NCI-H82 (cell line): ENCODE results near the gene MED26.
"Not testable (repeated sequence)": the region's sequence is repeated elsewhere in the genome, so short reads cannot be mapped to it uniquely, and the experiment has no call there.

Experiments
- DNase-seq: peaks from one replicate; lab custom pipeline; 2025; lab: John Stamatoyannopoulos, UW

The MED26 gene

GRCh38 chr19:16628183-16628983 is at the start of gene MED26:
Gene MED26 (minus strand): TSS chr19:16628204. CDS start chr19:16627943, 261 bp downstream.
- DNase-seq = peak; percentile 99

GRCh38 chr19:16677055-16677454 is 49.1 kb upstream of the MED26 start:
- DNase-seq = no peak

- no peak for DNase-seq
These were observed 48.2 kb upstream of the MED26 start for GRCh38 chr19:16676101-16676798.

GRCh38 chr19:16673839-16674238 is 45.8 kb upstream of the MED26 start:
- DNase-seq = not testable (repeated sequence)

- DNase-seq = no peak
These were observed 45.2 kb upstream of the MED26 start for GRCh38 chr19:16673231-16673630.

- peak; percentile 96 for DNase-seq
These were observed 43.8 kb upstream of the MED26 start for GRCh38 chr19:16671652-16672274.

- DNase-seq = no peak
These were observed 42.3 kb upstream of the MED26 start for GRCh38 chr19:16670291-16670690.

- DNase-seq = not testable (repeated sequence)
These were observed 40.7 kb upstream of the MED26 start for GRCh38 chr19:16668702-16669101.

GRCh38 chr19:16668176-16668575 is 40.2 kb upstream of the MED26 start:
- no peak for DNase-seq

GRCh38 chr19:16661480-16662034 is 33.6 kb upstream of the MED26 start:
- DNase-seq = peak; percentile 87

GRCh38 chr19:16660763-16661479 is 32.9 kb upstream of the MED26 start, which contains the start of gene TMEM38A:
Gene TMEM38A (plus strand): TSS chr19:16661139. CDS start chr19:16661218, 79 bp downstream.
- peak; percentile 77 for DNase-seq

- DNase-seq = peak; percentile 100
These were observed 32.1 kb upstream of the MED26 start, which contains the start of gene SMIM7 for GRCh38 chr19:16659832-16660708. Gene SMIM7 (minus strand): TSS chr19:16660144. CDS start chr19:16660110, 34 bp downstream.

GRCh38 chr19:16659464-16659831 is 31.4 kb upstream of the MED26 start:
- no peak for DNase-seq

GRCh38 chr19:16657384-16657783 is 29.4 kb upstream of the MED26 start:
- no peak for DNase-seq

- peak; percentile 31 for DNase-seq
These were observed 27.7 kb upstream of the MED26 start for GRCh38 chr19:16655727-16656126.

GRCh38 chr19:16654627-16655026 is 26.6 kb upstream of the MED26 start:
- DNase-seq = peak; percentile 44

- DNase-seq = peak; percentile 82
These were observed 26.1 kb upstream of the MED26 start for GRCh38 chr19:16654140-16654539.

- DNase-seq = no peak
These were observed 24.9 kb upstream of the MED26 start for GRCh38 chr19:16652854-16653253.

GRCh38 chr19:16651421-16652188 is 23.6 kb upstream of the MED26 start:
- not testable (repeated sequence) for DNase-seq

- no peak for DNase-seq
These were observed 22.8 kb upstream of the MED26 start for GRCh38 chr19:16650821-16651220.
